CD4-positive, alpha-beta T cell treated with Interleukin-17A for 4 hours (primary cell): Measurements from ENCODE around the gene RXFP2.

Source experiments
- DNase-seq: peaks from one replicate; pipeline ENCODE4 v3.0.0-alpha.2; 2020; ENCODE audit warnings: mixed read lengths

RXFP2 gene, protein sequence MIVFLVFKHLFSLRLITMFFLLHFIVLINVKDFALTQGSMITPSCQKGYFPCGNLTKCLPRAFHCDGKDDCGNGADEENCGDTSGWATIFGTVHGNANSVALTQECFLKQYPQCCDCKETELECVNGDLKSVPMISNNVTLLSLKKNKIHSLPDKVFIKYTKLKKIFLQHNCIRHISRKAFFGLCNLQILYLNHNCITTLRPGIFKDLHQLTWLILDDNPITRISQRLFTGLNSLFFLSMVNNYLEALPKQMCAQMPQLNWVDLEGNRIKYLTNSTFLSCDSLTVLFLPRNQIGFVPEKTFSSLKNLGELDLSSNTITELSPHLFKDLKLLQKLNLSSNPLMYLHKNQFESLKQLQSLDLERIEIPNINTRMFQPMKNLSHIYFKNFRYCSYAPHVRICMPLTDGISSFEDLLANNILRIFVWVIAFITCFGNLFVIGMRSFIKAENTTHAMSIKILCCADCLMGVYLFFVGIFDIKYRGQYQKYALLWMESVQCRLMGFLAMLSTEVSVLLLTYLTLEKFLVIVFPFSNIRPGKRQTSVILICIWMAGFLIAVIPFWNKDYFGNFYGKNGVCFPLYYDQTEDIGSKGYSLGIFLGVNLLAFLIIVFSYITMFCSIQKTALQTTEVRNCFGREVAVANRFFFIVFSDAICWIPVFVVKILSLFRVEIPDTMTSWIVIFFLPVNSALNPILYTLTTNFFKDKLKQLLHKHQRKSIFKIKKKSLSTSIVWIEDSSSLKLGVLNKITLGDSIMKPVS

DNA sequence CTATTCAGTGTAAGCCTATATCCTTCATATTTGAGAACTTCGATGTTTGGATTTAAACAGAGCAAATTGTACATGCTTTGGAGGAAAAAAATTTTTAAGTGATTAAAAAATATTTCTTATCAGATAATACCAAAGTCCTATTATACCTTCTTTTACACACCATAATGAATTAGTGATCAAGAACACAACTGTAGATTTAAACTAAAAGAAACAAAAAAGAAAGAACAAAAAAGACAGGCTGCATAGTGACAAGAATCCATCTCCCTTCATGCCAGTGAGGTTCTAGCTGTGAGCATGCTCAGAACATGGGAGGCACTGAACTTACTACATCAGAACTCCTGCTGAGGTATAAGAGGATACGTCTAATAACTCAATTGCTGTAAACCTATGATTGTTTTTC lies at the start of gene RXFP2:
Gene RXFP2, plus strand, starts transcription at position 301 of the 400 bp plus-strand sequence. Its CDS starts 87 bp downstream, at position 388.
- DNase-seq, result no peak

DNA sequence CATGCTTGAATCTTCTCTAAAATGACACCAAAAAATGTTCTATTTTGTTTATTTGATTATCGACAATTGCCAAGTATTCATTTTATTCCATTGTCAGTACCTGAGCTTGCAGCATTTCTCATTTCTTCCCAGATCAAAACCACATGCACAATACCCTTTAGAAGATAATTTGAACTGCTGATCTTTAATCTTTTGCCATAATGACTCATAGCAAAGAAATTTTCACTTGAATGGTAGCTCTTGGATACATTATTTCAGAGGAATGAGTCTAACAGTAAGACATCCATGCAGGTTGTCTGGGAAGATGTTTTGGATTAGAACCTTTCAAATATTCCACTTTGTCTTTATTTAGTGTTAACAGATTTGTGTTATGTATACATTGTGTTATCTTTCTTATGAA lies 42.0 kb upstream of the RXFP2 start:
- DNase-seq, result no peak

DNA sequence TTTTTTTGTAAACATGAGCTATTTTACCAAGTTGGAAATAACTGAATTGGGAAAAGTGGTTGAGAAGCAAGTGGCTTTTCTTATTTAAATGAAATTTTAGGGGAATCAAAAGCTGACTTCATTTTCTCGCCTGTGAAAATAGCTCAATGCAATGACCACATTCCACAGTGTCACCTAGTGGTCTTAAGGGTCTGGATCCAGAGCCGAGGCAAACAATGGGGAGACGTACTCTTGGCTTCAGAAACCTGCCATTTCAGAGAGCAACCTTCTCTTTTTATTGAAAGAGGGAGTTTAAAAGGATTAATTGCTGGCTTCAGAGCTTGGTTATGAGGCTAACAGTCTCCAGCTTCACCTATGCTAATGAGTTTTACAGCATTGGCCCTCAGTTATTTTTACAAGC lies 39.7 kb upstream of the RXFP2 start:
- DNase-seq, result no peak

DNA sequence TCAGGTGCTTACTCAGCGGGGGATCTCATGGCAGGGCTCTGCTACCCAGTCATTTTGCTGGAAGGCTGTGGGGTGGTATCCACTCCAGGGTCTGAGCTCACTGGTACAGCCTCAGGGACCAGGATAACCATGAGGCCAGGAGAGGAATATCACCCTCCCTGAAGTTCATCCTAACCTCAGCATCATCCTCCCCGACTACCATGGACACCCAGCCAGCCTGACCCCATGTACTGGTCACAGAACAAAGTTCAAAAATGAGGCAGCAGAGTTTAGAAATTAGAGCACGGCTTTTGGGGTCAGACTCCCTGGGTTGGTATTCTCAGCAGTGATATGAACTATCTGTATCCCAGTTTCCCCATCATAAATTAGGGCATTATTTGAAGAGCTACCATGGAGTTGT lies 35.5 kb upstream of the RXFP2 start:
- no peak for DNase-seq

DNA sequence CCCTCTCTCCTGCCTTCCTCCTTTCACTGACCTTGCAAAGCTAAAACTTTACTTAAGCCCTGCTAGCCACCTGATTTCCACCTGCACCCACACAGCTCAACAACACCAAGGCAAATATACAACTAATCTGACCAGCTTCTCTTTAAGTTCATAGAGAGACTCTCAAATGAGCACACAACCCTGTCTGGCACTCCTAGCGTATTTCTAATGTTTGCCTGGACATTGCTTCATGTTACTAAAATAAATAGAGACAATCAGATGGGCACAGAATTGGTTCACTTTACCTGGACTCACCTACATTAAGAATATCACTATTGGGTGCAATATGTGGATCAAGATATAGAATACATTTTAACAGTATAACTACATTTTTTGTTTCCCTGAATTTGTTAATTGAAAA lies 33.2 kb upstream of the RXFP2 start:
- DNase-seq, result no peak

DNA sequence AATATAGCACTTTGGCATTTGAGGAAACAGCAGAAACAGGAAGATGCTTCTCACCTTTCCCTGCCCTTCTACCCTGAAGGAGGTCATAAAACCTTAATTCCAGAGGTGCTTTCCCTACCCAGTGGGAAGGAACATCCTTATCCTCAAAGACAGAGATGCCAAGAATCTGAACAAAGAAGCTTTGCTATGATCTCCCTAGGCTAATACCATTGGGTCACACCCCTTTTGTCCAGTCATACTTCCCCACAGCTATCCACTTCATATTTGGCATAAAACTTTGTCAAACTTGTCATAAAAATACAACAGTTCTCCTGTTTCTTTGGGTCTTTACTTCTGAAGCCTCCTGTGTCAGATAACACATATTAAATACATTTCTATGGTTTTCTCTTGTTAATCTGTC lies 21.7 kb upstream of the RXFP2 start:
- no peak for DNase-seq

DNA sequence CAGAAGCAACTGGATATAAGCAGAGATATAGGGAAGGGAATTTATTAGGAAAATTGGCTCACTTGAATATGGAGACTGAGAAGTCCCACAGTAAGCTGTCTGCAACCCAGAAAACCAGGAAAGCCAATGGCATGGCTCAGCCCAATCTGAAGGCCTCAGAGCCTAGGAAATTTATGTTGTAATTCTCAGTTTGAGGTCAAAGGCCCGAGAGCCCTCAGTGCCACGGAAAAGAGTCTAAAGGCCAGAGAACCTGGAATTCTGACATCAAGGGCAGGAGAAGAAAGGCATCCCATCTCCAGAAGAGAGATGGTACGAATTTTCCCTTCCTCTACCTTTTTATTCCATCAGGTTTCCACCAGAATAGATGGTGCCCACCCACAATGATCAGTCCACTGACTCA lies 20.1 kb upstream of the RXFP2 start:
- DNase-seq, result no peak

DNA sequence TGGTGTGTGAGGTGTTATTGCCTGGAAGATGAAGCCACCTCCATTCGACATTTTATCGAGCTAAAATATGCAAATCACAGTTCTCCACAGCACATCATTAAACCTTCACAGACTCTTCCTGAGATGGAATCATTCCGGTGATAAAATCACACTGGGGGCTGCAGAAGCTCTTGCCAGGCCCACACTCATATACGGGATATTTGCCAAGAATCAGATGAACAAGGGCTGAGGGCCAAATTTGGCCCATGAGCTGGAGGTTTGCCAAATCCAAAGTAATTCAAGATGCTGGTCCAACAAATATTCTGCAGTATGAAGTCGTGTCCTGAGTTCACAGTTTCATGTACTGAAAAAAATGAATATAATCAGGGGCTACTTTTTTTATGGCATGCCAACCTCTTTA lies 16.7 kb upstream of the RXFP2 start:
- no peak for DNase-seq

DNA sequence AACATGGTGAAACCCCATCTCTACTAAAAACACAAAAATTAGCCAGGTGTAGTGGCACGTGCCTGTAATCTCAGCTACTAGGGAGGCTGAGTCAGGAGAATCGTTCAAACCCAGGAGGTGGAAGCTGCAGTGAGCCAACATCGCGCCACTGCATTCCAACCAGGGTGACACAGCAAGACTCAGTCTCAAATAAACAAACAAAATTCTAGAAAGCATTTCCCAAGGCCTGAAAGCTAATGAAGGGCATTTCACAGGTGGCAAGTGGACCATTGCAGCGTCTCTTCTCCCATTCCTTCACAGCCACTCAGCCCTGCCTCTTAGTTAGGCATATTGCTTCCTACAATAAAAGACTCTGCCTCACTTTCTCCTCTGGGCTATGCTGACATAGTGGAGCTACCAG lies 13.5 kb upstream of the RXFP2 start:
- DNase-seq, result no peak

DNA sequence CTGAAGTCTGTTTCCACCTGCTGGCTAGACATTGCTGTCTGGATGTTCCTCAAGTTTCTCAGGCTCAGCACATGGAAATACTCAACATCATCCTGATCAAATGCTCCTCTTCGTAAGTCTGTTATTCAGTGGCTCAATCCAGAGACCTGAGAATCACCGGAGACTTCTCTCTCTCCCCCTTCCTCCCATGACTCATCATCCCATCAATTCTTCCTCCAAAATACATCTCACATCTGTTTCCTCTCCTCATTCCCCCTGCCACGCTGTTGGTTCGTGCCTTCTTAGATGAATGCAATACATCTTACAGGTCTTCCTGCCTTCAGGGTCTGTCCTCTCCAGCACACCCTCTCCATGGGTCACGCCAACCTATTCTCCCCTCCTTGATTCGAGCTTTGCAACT lies 7.4 kb upstream of the RXFP2 start:
- DNase-seq, result no peak

DNA sequence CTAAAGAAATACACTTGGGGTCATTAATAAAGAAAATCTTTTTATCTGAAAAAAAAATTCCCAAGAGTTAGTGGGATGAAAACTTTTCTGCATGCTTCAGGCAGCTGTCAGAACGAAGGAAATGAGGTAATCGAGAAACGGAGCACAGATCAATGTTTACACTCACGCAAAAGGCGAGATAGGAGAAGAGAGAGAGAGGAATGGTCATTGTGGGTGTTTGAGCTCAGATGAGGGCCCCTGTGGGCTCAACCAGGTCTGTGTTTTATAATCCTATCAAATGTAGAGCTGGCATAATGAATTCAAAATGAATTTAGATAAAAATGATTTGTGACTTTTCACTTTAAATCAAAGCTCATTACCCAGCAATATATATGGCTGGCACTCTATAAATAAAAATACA lies 6.3 kb upstream of the RXFP2 start:
- DNase-seq, result no peak

DNA sequence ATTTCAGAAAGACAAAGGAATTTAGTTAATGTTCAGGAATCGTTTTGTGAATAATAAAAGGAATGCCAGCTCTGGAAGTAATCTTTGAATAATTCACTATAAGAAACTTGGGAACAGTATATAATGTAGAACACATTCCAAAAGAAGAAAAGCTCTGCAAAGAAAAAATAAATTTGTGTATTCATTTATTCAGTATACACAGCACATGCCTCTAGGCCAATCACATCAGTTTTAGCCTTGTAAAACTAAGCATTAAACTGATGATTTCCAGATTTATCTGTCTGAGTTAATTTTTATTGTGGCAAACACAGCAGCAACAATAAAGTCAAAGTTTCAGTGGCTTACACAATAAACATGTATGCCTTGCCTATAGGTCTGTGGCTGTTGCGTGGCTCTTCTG lies 5.7 kb upstream of the RXFP2 start:
- DNase-seq, result no peak

DNA sequence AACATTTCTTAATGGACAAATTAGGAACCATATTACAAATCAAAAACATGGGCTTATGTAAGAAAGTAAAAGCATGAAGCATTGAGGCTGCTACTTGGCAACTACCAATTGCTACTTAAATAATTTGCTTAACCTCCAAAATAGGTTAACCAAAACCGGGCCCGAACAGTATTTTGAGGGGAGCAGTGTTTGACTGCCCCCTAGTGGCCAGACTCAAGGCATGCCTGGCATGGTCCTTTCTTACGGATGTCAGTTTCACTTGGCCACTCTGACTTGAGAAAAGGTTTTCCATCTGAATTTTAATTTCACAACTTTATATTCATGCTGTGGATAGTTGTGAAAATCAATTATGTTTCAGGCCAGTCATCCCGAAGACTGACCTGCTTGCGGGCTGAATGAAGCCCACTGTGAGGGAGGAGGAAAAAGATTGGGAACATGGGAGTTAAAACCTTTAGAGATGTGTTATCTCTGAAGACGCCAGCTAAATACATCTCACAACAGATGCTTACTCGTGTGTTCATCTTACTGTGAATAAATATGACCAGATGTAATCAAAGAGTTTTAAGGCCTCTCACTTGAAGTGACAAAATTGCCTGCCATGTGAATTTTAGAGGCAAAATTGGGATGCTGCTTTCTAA lies 2.9 kb downstream of the RXFP2 start:
- DNase-seq, result peak; percentile 71

DNA sequence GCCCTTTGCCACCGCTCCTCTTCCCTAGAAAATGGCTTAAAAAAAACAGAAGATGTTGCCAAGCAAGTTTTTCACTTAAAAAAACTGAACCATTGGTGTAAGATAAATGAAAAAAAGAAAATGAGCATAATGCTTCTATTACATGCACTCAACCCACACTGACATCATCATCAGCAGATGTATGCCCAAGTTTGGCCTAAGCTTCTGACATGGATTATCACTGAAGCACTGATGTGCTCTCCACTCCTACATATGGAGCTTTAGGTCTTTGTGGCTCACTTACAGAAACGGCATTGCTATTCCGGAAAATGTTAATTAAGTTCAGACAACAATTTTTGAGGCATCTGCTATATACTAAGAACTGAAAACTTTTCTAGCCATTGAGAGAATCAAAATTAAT lies 8.0 kb downstream of the RXFP2 start:
- DNase-seq, result no peak

DNA sequence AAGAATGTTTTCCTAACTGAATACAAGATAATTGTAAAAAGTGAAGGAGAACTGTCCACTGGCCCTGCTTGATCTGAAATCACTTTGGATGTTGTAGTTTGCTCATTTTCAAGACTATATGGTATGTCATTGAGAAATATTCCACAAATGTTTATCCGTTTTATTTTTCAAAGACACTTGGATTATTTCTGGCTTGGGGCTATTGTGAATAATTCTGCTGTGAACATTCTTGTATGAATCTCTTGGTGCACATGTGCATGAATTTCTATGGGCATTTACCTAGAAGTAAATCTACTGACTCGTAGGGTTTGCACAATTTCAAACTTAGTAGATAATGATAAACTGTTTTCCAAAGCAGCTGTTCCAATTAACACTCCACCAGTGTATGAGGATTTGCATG lies 8.6 kb downstream of the RXFP2 start:
- no peak for DNase-seq

DNA sequence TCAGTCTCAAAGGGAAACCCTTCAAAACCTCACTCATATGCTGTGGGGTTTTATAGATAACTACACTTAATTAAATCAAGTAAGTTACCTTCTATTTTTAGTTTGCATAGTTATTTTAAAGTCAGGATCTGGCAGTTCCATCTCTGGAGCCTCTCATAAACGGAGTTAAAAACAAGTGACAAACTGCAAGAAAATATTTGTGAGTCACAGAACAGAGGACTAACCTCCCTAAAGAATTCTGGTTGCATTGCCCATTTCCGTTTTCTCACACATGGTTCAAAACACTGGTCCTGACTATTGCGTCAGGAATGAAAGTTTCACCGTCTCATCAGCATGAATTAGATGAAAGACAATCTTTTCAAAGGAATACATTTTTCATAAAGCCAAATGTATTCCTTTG lies 10.6 kb downstream of the RXFP2 start:
- DNase-seq, result no peak

DNA sequence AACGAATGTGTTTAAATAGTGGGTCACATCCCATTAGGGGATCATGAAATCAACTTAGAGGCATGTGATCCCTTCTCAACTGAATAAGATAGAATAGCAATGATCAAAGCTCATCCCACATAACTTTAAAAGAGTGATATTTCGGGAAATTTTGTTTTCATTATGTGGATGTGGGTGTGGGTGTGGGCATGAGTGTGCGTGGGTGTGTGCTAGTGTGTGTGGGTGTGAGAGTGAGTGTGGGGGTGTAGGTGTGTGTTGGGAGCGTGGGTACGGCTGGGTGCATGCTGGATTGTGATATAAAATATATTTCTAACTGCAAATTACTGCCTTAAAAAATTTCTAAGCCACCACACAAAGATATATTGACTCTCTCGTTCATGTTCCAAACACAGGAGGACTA lies 15.9 kb downstream of the RXFP2 start:
- no peak for DNase-seq

DNA sequence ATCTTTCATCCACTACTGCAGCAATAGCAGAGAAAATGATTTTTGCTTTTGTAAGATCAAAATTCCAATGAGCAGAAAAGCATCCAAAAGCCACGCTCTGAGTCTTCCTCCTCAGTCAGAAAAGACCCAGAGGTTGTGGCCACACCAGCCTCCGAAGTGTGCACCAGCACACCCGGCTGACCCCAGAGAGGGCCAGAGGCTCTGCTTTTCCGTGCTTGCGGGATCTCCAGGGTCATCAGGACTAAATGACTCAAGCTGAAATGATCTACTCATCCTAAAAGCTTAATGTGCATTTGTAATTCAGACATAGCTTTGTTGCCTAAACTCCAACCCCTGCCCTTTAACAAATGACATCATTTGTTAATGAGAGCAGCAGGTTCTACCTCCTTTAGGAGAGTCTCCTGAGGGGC lies 16.5 kb downstream of the RXFP2 start:
- no peak for DNase-seq

DNA sequence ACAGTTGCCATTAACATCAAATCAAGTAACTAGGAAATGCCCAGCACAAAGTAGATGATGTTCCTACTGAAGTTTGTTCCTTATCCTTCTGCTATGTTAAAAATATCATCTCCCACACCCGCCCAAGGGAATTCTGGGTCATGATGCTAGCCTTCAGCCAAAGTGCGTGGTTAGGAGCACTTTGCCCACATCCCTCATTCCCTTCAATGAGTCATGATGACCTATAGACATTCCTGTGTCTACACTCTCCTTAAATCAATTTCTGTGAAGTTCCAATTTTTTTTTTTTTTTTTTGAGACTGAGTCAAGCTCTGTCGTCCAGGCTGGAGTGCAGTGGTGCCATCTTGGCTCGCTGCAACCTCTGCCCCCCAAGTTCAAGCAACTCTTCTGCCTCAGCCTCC lies 17.0 kb downstream of the RXFP2 start:
- DNase-seq, result no peak

DNA sequence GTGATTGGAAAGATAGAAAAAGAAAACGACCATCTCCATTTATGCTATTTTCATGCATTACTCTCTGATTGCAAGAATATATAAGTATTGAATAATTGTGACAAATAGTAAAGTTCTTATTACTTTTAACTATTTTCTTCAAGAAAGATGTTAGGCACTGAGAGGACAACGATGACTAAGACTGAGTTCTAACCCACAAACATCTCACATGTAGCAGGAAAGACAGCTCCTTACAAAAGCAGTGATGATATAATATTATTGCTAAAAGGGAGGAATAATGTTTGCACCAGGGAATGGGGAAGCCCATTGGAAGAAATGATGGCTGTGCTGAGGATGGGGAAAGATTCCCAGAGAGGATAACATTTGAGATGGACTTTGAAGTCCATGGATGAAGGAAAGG lies 22.6 kb downstream of the RXFP2 start:
- DNase-seq, result no peak

DNA sequence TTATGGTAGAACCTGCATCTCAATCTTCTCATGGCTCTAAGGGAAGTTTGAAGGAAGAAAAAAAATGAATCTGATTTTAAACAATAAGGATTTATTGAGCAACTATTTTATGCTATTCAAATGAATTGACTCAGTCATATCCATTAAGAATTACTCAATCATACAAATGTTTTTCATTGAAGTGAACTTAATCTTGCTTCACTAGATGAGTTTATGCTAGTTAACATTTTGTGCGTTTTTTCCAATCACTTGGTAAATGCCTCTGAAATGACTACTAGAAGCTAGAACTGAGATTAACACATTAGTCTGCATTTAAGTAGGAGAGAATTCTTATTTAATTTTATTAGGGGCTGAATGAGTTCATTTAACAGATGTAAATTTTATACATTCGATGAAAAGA lies 25.2 kb downstream of the RXFP2 start:
- DNase-seq, result no peak

DNA sequence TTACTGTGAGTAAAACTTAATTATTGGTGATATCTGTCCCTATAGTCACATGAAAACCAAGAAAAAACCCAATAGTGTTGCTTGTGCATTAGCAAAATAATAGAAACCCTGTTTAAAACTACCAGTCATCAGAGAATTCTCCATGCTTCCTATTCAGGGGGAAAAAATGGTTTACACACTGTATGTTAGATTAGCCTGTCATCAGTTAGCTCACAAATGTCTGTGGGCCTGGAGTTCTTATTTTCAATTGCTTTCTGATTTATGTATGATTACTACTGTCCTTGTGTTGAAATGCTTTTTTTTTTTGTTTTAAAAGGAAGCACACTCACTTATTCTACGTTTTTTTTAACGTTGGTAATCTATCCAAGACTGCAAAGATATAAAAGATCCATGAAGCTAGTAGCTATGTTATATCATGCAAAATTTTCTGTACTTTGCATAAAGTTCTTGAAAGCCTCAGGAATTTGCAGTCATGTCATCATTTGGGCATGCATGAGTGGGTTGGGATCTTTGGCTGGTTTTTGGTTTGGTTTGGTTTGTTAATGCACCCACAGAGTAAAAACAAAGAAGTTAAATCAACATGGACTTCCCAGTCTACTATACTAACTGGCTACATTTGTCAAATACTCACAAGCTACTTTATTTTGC lies 25.9 kb downstream of the RXFP2 start:
- no peak for DNase-seq

DNA sequence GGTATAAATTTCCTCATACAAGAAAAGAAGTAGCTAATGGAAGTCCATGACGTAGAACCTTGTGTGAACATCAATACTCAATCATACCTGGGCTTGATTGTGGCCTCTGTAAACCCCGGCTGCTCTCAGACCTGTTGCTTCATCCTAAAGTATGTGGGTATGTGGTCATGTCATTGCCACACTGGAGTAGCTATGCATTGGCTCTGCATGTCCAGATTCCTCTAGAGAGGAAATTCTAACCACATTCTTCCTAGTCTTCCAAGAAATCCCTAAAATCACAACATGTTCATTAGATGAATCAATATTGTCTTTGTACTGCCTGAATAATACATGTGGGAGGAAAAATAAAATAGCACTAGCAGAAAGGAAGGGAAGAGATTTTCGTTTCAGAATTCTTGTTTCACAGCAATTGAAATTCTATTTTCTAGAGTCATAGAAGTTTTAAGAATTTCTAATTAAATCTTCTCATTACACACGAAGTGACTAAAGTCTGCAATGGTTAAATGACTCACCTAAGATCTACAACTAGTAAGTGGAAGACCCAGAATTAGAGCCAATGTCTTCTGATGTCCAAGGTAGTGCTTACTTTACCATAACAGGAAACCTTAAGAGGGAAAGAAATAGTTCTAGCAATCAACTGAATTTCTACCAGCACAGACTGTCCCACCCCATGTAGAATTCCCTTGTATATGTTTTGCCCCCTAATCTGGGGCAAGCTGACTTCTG lies 28.0 kb downstream of the RXFP2 start:
- DNase-seq, result no peak
